IPS-15b (cell line): Measurements from ENCODE around the gene MPC1L.
"Not testable (repeated sequence)": the region's sequence is repeated elsewhere in the genome, so short reads cannot be mapped to it uniquely, and the experiment has no call there.

ENCODE experiments used
- H3K27me3 ChIP-seq: one replicate; pipeline ENCODE4 v1.6.1; 2013; ENCODE audit warnings: low read length; ENCODE audit not compliant: control insufficient read depth, insufficient read depth
- H3K36me3 ChIP-seq: one replicate; pipeline ENCODE4 v1.6.1; 2013; ENCODE audit warnings: low read length; ENCODE audit not compliant: control insufficient read depth, insufficient read depth
- H3K4me1 ChIP-seq: one replicate; pipeline ENCODE4 v1.6.1; 2013; ENCODE audit warnings: mild to moderate bottlenecking, low read length; ENCODE audit not compliant: control insufficient read depth, insufficient read depth
- H3K4me3 ChIP-seq: one replicate; pipeline ENCODE4 v1.5.1; 2013; ENCODE audit warnings: low read depth, low read length
- H3K9ac ChIP-seq: one replicate; pipeline ENCODE4 v1.6.1; 2013; ENCODE audit warnings: low read depth, mild to moderate bottlenecking, low read length
- H3K9me3 ChIP-seq: one replicate; pipeline ENCODE4 v1.6.1; 2013; ENCODE audit warnings: mild to moderate bottlenecking, low read length; ENCODE audit not compliant: control insufficient read depth, insufficient read depth

MPC1L gene

DNA sequence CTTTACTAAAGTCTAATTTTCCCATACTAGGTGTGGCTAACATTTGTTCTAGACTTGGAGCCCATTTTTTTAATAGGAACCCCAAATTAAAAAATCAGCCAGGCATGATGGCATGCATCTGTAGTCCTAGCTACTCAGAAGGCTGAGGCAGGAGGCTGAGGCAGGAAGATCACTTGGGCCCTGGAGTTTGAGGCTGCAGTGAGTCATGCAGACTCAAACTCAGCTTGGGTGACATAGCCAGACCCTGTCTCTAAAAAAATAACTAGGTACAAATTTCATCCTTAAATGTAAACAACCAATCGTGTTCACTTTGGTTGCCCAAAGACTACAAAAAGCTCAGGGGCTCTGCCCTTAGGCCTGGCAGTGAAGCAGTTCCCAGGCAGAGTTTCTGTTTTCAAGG is 35.6 kb upstream of the MPC1L start:
- H3K36me3 ChIP-seq, H3K27me3 ChIP-seq, H3K9ac ChIP-seq, H3K9me3 ChIP-seq, H3K4me1 ChIP-seq, H3K4me3 ChIP-seq: not testable (repeated sequence)

- not testable (repeated sequence) for H3K27me3 ChIP-seq, H3K4me3 ChIP-seq, H3K9me3 ChIP-seq, H3K9ac ChIP-seq, H3K36me3 ChIP-seq, H3K4me1 ChIP-seq
Observed at GRCh38 chrX:40589616-40590321, 33.5 kb upstream of the MPC1L start.

GRCh38 chrX:40603446-40603845 is 19.8 kb upstream of the MPC1L start:
- no peaks in the 10 kb centered on the region for H3K27me3 ChIP-seq
- no peaks in the 10 kb centered on the region for H3K9me3 ChIP-seq
- no peaks in the 10 kb centered on the region for H3K4me1 ChIP-seq
- no peak overlapping the region for H3K4me3 ChIP-seq
- no peak overlapping the region for H3K9ac ChIP-seq
- peaks cover 7% of the 10 kb centered on the region for H3K36me3 ChIP-seq

DNA sequence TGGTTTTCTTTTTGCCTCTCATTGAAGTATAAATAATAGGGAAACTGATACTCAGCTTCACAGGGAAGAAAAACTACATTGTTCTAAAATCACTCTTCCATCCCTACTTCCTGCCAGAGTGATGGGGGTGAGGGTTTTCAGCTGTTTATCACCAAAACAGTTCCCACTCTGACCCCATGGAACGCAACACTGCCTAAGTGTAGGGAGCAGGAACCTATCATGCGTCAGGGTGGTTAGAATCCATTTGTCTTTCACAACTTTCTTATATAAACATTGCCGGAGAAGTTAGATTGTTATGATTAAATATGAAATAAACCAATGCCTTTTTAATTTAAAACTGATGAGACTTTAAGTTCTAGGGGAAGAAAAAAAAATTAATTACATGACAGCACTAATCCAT is 15.8 kb upstream of the MPC1L start:
- Histone ChIP-seq H3K27me3 (no peaks in the 10 kb centered on the region), H3K9me3 (no peaks in the 10 kb centered on the region), H3K4me3 (no peak overlapping the region)

GRCh38 chrX:40612511-40612910 is 10.7 kb upstream of the MPC1L start:
- Histone ChIP-seq H3K27me3 (no peaks in the 10 kb centered on the region), H3K4me3 (no peak overlapping the region), H3K4me1 (no peaks in the 10 kb centered on the region), H3K36me3 (no peaks in the 10 kb centered on the region), H3K9me3 (no peaks in the 10 kb centered on the region), H3K9ac (no peak overlapping the region)

More for the DNA sequence above, 15.8 kb upstream of the MPC1L start:
- Histone ChIP-seq H3K36me3 (no peaks in the 10 kb centered on the region), H3K4me1 (no peaks in the 10 kb centered on the region), H3K9ac (no peak overlapping the region)

- Histone ChIP-seq H3K4me3 (no peak overlapping the region), H3K36me3 (no peaks in the 10 kb centered on the region), H3K4me1 (no peaks in the 10 kb centered on the region), H3K9me3 (no peaks in the 10 kb centered on the region), H3K27me3 (no peaks in the 10 kb centered on the region), H3K9ac (no peak overlapping the region)
Observed at GRCh38 chrX:40615976-40616375, 7.3 kb upstream of the MPC1L start.

DNA sequence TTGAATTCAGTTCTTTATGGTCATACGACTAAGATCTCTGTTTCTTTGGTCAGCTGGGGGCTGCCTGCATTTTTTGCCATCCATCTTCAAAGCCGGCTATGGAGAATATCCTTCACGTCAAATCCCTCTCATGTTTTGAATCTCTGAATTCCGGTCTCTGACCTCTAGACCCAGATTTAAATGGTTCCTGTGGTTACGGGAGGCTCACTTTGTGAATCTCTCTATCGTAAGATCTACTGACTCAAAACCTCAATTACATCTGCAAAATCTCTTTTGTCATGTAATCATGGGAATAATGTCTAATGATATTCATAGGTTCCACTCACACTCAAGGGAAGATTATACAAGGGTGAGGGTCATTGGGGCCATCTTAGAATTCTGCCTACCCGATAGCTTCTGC is 5.7 kb upstream of the MPC1L start:
- Histone ChIP-seq H3K27me3 (no peaks in the 10 kb centered on the region), H3K36me3 (no peaks in the 10 kb centered on the region), H3K9me3 (no peaks in the 10 kb centered on the region), H3K4me1 (no peaks in the 10 kb centered on the region), H3K4me3 (no peak overlapping the region), H3K9ac (no peak overlapping the region)

DNA sequence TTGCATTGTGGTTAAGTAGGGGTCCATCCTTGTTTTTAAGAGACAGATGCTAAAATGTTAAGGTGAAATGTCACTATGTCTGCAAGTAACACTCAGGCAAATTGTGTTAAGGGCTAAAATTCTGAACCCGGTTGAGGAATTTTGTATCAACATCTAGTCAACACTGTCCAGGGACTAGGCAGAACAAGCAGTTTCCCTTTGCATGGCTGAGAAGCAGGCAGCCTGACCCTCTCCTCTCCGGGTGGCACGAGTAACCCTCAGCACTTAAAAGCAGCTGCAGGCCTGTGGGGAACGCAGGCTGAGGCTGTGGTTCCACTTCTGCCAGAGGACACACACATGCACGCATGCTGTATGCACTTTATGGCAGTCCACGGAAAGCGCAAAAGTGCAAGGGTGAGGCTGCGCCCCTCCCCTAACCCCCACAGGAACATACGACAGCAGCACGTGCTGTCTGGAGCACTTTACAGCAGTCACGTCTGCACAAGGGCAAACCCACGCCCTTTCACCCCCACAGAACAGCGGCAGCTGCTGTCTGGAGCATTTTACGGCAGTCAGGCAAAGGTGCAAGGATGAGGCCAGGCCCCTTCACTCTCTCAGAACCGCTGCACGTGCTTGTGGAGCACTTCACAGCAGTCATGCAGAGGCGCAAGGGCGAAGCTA is 619 bp upstream of the MPC1L start:
- peaks cover 2% of the 10 kb centered on the region for H3K36me3 ChIP-seq

GRCh38 chrX:40623665-40624064 is 437 bp downstream of the MPC1L start:
- Histone ChIP-seq H3K9ac (no peak overlapping the region), H3K27me3 (no peaks in the 10 kb centered on the region), H3K4me3 (no peak overlapping the region), H3K36me3 (peaks cover 7% of the 10 kb centered on the region), H3K4me1 (no peaks in the 10 kb centered on the region), H3K9me3 (no peaks in the 10 kb centered on the region)

More for the DNA sequence above, 619 bp upstream of the MPC1L start:
- Histone ChIP-seq H3K4me1 (no peaks in the 10 kb centered on the region), H3K27me3 (no peaks in the 10 kb centered on the region), H3K9ac (no peak overlapping the region), H3K9me3 (no peaks in the 10 kb centered on the region), H3K4me3 (no peak overlapping the region)

DNA sequence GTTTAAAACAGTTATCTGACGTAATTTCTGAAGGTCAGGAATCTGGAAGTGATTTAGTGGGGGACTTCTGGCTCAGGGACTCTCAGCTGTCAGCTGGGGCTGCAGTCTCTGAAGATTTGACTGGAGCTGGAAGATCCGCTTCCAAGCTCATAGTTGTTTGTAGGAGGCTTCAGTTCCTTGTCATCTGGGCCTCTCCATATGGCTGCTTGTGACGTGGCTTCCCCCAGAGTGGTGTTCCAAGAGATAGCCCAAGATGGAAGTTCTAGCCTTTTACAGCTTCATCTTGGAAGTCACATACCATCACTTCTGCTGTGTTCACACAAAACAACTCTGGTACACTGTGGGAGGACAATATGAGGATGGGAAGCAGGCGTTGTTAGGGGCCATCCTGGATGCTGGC is 2.1 kb downstream of the MPC1L start:
- Histone ChIP-seq H3K27me3 (no peaks in the 10 kb centered on the region), H3K36me3 (peaks cover 16% of the 10 kb centered on the region), H3K9me3 (no peaks in the 10 kb centered on the region), H3K9ac (no peak overlapping the region), H3K4me3 (no peak overlapping the region), H3K4me1 (no peaks in the 10 kb centered on the region)

DNA sequence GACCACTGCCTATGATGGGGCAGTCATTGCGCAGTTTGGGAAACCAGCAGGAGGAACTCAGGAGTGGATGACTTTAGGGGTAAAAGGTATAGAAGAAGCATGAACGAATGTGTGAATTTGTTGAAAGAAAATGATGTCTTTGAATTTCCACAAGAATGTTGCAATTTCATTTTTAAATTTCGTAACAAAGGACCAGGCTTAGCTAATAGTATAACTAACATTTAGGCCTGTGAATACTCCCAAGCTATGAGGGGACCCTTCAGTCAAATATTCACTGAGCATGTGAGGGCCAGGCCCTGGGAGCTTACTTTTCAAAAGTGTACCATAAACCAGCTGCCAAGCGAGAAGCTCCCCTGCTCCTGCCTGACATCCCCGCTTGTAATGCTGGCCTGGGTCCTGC is 5.3 kb downstream of the MPC1L start:
- Histone ChIP-seq H3K27me3 (no peaks in the 10 kb centered on the region), H3K4me1 (no peaks in the 10 kb centered on the region), H3K4me3 (no peak overlapping the region), H3K9me3 (no peaks in the 10 kb centered on the region), H3K36me3 (peaks cover 31% of the 10 kb centered on the region), H3K9ac (no peak overlapping the region)

DNA sequence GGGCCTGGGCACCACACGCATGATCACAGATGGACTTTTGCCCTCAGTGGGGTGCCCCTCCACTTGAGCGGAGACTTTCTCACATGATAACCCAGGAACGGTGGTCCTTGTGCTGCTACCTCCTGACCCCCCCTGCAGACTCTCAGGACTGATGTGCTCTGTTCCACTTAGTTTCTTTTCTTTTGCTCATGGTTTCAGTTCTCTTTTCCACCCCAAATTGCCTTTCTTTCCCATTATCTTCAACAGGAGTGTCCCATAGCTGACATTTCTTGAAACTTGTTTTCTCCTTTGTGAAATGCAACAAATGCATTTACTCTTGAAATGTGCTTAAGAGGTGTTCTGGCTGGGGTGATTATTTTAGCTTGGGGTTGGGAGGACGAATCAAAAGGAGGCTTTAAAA is 9.0 kb downstream of the MPC1L start:
- H3K36me3 ChIP-seq, result peaks cover 44% of the 10 kb centered on the region

More for the DNA sequence above, 9.0 kb downstream of the MPC1L start:
- H3K4me1 ChIP-seq, result no peaks in the 10 kb centered on the region
- no peak overlapping the region for H3K4me3 ChIP-seq
- H3K27me3 ChIP-seq, result no peaks in the 10 kb centered on the region
- H3K9me3 ChIP-seq, result no peaks in the 10 kb centered on the region
- H3K9ac ChIP-seq, result no peak overlapping the region
